MCF 10A (cell line): ENCODE measurements around the gene LRBA. TPM values are rescaled to one million over a fixed set of nuclear protein-coding genes. Genes with fewer than 3 reads are reported as not detected.

Experiments
- BruUV-seq: library from RNA; stranded (reverse); fragments of 400-500 nt; replicated peaks from 2 replicates; lab custom pipeline; 2021; lab: Mats Ljungman, UMichigan
- CTCF ChIA-PET: fragments of 300-600 bp; sonication (Branson Sonifier 250); formaldehyde crosslinking; extraction: SDS; loops from one replicate; lab custom pipeline; 2021; ENCODE audit warnings: antibody characterized with exemption, inconsistent platforms; lab: Yijun Ruan, JAX
- POLR2A ChIA-PET: fragments of 300-600, 350-650 bp; sonication (Branson Sonifier 250); formaldehyde crosslinking; extraction: SDS; loops from one replicate; lab custom pipeline; 2020; ENCODE audit warnings: antibody characterized with exemption, inconsistent platforms; lab: Yijun Ruan, JAX
- DNase-seq: peaks from one replicate; pipeline ENCODE4 v3.0.0-alpha.2; 2018; ENCODE audit not compliant: unreplicated experiment
- H3K27ac Mint-ChIP-seq: one replicate; pipeline ENCODE4 v1.8.0; 2022; ENCODE audit warnings: mild to moderate bottlenecking, low read depth, mixed read lengths; ENCODE audit not compliant: unreplicated experiment
- H3K27me3 Mint-ChIP-seq: one replicate; pipeline ENCODE4 v1.8.0; 2022; ENCODE audit warnings: mixed read lengths; ENCODE audit not compliant: insufficient read depth, unreplicated experiment
- H3K36me3 Mint-ChIP-seq: one replicate; pipeline ENCODE4 v1.8.0; 2022; ENCODE audit warnings: mild to moderate bottlenecking, moderate library complexity, mixed read lengths; ENCODE audit not compliant: insufficient read depth, unreplicated experiment
- H3K4me1 Mint-ChIP-seq: one replicate; pipeline ENCODE4 v1.8.0; 2022; ENCODE audit warnings: mixed read lengths; ENCODE audit not compliant: insufficient read depth, unreplicated experiment
- H3K4me3 Mint-ChIP-seq: one replicate; pipeline ENCODE4 v1.8.0; 2022; ENCODE audit warnings: mild to moderate bottlenecking, moderate library complexity, mixed read lengths; ENCODE audit not compliant: unreplicated experiment
- H3K9me3 Mint-ChIP-seq: one replicate; pipeline ENCODE4 v1.8.0; 2022; ENCODE audit warnings: mixed read lengths; ENCODE audit not compliant: unreplicated experiment
- CTCF ChIP-seq: fragments of 200-600 bp; IDR thresholded peaks from one replicate; pipeline ENCODE4 v1.8.0; 2022; ENCODE audit warnings: antibody characterized with exemption, mild to moderate bottlenecking; ENCODE audit not compliant: unreplicated experiment
- intact Hi-C: fragments of 100-400 bp; cut with micrococcal nuclease; formaldehyde crosslinking; loops from 2 replicates; pipeline ENCODE4 v1.14.1; 2022
- total RNA-seq: library from RNA; stranded (reverse); gene quantifications from 2 replicates; pipeline ENCODE4 v1.2.3, GENCODE V29; 2022

LRBA gene
- total RNA-seq, 1 experiment from 2014 or later: 64.5 TPM

GRCh38 chr4:150952167-150952845 is 62.8 kb downstream of the LRBA start:
- Mint-ChIP-seq H3K27me3 (no peaks in the 10 kb centered on the region), H3K4me1 (peaks cover 6% of the 10 kb centered on the region), H3K4me3 (no peak overlapping the region), H3K36me3 (no peaks in the 10 kb centered on the region), H3K9me3 (no peaks in the 10 kb centered on the region), H3K27ac (no peak overlapping the region)
- intact Hi-C loops: no loop called here
- TF ChIP-seq CTCF: no peak
- BruUV-seq: no TSS peak
- DNase-seq: no peak
- CTCF ChIA-PET: interaction anchor here (0.6 kb wide), 1 partner anchor 9 kb away, joined by 3 read pairs; no protein-coding TSS in a partner anchor
- POLR2A ChIA-PET: no interaction called here

- no peak overlapping the region for H3K4me3 Mint-ChIP-seq
- no peaks in the 10 kb centered on the region for H3K9me3 Mint-ChIP-seq
- DNase-seq: no peak
- H3K4me1 Mint-ChIP-seq: peaks cover 6% of the 10 kb centered on the region
- no peaks in the 10 kb centered on the region for H3K27me3 Mint-ChIP-seq
- intact Hi-C loops: no loop called here
- TF ChIP-seq CTCF: no peak
- BruUV-seq: no TSS peak
- H3K36me3 Mint-ChIP-seq: no peaks in the 10 kb centered on the region
- ChIA-PET CTCF (interaction anchor here (1.1 kb wide), 1 partner anchor 11 kb away, joined by 4 read pairs; no protein-coding TSS in a partner anchor), POLR2A (interaction anchor here (0.8 kb wide), 1 partner anchor 8 kb away, joined by 3 read pairs; no protein-coding TSS in a partner anchor)
- H3K27ac Mint-ChIP-seq: no peak overlapping the region
Measured at GRCh38 chr4:150950657-150951288, 64.3 kb downstream of the LRBA start.

GRCh38 chr4:150949943-150950342 is 65.1 kb downstream of the LRBA start:
- H3K27ac Mint-ChIP-seq: no peak overlapping the region
- ChIA-PET CTCF (no interaction called here), POLR2A (no interaction called here)
- H3K4me3 Mint-ChIP-seq: no peak overlapping the region
- no peak for TF ChIP-seq CTCF
- no peak for DNase-seq
- H3K36me3 Mint-ChIP-seq: no peaks in the 10 kb centered on the region
- no peaks in the 10 kb centered on the region for H3K27me3 Mint-ChIP-seq
- no peaks in the 10 kb centered on the region for H3K9me3 Mint-ChIP-seq
- BruUV-seq: no TSS peak
- peaks cover 6% of the 10 kb centered on the region for H3K4me1 Mint-ChIP-seq
- intact Hi-C loops: no loop called here

- POLR2A ChIA-PET: interaction anchor here (0.9 kb wide), 1 partner anchor 29 kb away, joined by 4 read pairs; no protein-coding TSS in a partner anchor
- intact Hi-C loops: no loop called here
- Mint-ChIP-seq H3K9me3 (no peaks in the 10 kb centered on the region), H3K36me3 (no peaks in the 10 kb centered on the region), H3K4me3 (no peak overlapping the region), H3K27me3 (no peaks in the 10 kb centered on the region), H3K4me1 (peaks cover 6% of the 10 kb centered on the region), H3K27ac (no peak overlapping the region)
- DNase-seq: no peak
- TF ChIP-seq CTCF: no peak
- CTCF ChIA-PET: no interaction called here
- no TSS peak for BruUV-seq
Measured at GRCh38 chr4:150949342-150949741, 65.7 kb downstream of the LRBA start.
